HG03342 (cell line): Measurements from ENCODE around the gene RUFY1.
"Not testable (repeated sequence)": the region's sequence is repeated elsewhere in the genome, so short reads cannot be mapped to it uniquely, and the experiment has no call there.

ENCODE experiments used
- ATAC-seq: cut with Tn5 transposase; IDR thresholded peaks from one replicate; pipeline ENCODE4 v1.9.1; 2021; ENCODE audit warnings: mild to moderate bottlenecking, moderate library complexity; ENCODE audit not compliant: unreplicated experiment

Gene RUFY1

DNA sequence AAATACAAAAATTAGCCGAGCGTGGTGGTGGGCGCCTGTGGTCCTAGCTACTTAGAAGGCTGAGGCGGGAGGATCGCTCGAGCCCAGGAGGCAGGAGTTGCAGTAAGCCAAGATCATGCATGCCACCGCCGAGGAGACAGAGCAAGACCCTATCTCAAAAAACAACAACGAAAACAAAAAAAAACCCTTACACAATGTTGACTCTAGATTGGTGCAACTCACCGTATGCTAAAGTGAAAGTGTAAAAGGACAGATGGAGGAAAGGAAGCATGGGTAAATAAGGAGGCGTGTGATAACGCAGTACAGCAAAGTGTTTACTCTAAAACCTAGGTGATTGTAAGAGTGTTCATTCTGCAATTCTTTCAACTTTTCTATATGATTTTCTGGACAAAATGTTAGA, 15.9 kb upstream of the RUFY1 start:
- peak; percentile 53 for ATAC-seq

- ATAC-seq = no peak
These were observed 13.7 kb upstream of the RUFY1 start for GRCh38 chr5:179536676-179537075.

DNA sequence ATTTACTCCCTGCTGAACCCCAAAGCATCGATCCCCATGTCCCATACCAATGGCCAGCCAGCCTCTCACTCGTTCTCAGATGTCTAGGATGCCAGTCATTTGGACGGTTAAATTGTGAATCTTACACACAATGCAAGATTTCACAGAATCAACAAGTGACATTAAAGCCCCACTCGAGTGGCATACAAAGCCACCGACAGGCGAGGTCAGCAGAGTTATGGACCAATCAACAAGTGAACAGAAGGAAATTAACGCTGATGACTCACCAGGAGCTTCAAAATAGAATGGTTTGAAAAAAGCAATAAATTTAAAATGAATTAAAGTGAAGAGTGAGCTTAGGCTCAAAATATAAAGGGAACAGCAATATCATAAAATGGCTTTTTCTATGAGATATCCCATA, 8.2 kb upstream of the RUFY1 start:
- no peak for ATAC-seq

- ATAC-seq = not testable (repeated sequence)
These were observed 7.1 kb upstream of the RUFY1 start for GRCh38 chr5:179543275-179543674.

GRCh38 chr5:179553006-179553405, 2.7 kb downstream of the RUFY1 start:
- ATAC-seq = no peak

- ATAC-seq = no peak
These were observed 3.5 kb downstream of the RUFY1 start for GRCh38 chr5:179553875-179554274.

- no peak for ATAC-seq
These were observed 4.6 kb downstream of the RUFY1 start for GRCh38 chr5:179554981-179555380.

DNA sequence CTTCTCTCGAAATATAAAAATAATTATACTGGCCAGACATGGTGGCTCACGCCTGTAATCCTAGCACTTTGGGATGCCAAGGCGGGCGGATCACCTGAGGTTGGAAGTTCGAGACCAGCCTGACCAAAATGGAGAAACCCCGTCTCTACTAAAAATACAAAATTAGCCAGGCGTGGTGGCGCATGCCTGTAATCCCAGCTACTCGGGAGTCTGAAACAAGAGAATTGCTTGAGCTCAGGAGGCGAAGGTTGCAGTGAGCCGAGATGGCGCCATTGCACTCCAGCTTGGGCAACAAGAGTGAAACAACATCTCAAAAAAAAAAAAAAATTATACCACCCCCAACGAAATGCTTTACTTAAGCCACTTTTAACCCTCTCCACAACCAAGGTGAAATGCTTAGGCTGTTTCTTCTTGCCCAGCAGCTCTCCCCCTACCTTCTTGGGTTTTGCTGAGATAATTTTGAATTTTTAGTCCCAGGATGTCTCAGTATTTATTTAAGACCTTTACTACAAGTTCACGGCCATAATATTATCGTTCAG, 8.0 kb downstream of the RUFY1 start:
- ATAC-seq = not testable (repeated sequence)

- peak; percentile 13 for ATAC-seq
These were observed 8.6 kb downstream of the RUFY1 start for GRCh38 chr5:179558932-179559283.

DNA sequence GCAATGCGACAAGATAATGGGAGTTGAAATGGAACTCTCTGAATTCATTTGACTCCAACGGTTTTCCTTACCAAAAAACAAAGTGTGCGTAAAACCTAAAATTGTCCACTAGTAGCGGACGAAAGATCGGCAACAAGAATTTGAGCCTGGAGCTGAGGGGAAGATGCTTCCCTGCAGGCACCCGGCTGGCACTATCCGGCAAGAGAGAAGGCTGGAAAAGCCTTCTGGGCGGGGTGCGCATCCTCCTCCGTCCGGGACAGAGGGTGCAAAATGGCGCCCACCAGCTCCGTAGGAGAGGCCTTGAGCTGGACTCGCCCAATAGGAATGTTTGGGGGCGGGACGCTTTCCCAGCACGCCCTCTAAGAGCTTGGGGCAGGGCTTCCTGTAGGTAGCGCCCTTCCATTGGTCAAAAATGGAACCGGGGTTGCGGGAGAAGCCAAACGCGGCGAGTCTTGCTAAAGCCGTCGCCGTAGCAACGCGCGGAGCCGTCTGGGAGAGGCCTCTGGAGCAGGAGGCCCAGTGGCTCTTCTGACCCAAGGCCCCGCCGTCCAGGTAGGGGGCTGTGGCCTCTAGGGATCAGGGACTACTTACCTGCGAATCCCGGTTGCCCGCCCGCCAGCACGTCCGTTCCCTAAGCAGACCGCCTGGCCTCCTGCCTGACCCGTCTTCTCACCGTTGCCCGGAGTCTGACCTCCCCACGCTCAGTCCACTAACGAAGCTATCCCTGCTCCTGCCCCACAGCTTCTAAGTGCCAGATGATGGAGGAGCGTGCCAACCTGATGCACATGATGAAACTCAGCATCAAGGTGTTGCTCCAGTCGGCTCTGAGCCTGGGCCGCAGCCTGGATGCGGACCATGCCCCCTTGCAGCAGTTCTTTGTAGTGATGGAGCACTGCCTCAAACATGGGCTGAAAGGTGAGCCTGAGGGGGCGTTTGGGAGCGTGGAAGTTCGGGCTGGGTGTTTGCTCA, 9.2 kb downstream of the RUFY1 start:
- peak; percentile 99 for ATAC-seq

- ATAC-seq = no peak
These were observed 14.2 kb downstream of the RUFY1 start for GRCh38 chr5:179564526-179564925.

- ATAC-seq = no peak
These were observed 18.4 kb downstream of the RUFY1 start for GRCh38 chr5:179568721-179569120.

GRCh38 chr5:179572386-179572785, 22.0 kb downstream of the RUFY1 start:
- ATAC-seq = no peak

DNA sequence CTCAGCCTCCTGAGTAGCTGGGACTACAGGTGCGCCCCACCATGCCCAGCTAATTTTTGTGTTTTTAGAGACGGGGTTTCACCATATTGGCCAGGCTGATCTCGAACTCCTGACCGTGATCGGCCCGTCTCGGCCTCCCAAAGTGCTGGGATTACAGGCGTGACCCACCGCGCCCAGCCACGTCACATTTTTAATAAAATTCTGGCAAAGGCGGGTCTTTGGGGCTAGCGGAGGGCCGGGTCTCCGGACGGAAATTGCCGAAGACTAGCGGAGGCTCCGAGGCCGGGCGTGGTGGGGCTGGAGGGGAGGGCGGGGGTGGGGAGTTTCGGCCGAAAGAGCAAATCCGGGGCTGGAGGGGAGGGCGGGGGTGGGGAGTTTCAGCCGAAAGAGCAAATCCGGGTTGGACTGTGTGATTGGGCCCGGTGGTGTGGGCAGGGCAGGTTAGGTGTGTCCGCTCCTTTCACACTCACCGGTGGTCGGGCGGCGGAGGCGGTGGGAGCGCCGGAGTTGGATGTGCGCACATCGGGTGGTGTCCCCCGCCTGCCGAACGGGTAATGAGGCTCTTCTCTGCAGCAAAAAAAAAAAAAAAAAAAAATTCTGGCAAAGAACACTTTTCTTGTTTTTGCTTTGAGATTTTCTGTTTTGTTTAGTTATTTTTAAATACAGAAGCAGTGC, 27.1 kb downstream of the RUFY1 start:
- no peak for ATAC-seq

- no peak for ATAC-seq
These were observed 35.6 kb downstream of the RUFY1 start for GRCh38 chr5:179585941-179586401.

DNA sequence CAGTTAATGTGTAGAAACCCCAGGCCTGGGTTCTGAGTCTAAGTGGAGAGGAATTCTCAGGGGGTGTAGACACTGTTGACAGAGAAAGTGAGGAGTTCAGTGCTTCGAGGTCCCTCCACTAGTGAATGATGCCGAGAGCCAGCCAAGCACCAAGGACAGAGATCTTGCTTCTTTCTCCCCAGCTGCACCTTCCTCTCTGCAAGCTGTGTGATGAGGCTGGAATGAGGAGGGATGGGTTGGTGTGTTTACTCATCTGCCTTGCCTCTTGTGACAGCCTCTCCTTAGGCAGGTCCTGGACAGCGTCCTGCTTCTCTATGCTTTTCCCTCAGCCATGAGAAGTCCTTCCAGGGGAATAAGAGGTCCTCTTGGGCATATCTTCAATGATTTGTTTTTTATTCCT, 37.8 kb downstream of the RUFY1 start:
- no peak for ATAC-seq

- ATAC-seq = no peak
These were observed 45.6 kb downstream of the RUFY1 start for GRCh38 chr5:179595916-179596315.

GRCh38 chr5:179596421-179596820, 46.1 kb downstream of the RUFY1 start:
- no peak for ATAC-seq

DNA sequence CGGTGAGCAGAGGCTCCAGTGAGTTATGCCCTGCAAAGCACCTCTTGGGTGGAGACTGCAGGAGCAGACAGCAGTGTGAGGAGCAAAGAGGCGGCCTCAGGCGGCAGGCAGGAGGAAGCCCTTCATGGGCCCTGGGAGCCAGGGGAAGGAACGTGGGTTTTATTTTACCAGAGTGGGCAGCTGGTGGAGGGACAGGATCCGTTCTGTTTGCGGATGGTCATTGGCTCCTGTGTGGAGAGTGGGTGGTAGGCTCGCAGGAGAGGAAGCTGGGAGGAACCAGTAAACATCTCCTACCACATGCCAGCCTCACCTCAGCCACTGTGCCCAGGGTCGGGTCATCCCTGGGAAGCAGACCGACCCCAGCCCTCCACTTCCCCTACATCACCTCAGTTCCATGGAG, 48.7 kb downstream of the RUFY1 start:
- no peak for ATAC-seq

DNA sequence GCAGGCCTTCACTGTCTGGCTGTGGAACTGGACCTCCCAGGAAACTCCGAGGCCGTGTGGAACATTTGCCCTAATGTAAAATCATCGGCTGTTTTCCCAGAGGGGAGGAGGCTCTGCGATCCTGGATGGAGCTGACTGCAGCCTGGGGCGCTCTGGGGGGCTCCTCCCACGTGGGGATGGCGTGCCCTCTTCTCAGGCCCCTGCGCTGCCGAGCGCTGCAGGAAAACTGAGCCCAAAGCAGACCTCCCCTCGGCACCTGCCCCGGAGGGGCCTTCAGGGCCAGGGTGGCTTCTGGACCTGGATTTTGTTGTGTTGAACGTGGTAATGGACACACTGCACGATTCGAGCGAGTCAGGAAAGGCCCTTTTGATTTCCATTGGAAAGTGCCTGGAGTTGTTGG, 49.2 kb downstream of the RUFY1 start:
- no peak for ATAC-seq

DNA sequence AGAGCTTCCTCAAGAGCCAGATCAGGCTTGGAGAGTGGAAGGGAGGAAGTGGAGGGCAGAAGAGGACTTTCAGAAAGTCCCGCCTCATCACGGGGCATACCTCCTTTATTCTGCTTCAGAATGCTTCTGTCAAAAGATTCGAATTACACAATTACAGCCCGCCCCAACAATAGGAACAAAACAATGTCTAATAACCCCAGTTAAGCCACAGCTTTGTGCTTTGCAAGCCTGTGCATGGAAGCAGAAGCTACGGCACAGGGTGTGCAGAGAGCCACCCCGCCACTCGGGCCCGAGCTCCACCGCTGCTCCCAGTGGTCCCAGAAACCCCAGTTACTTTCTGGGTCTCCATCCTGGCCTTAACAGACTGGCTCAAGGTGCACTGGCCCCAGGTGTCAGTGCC, 49.6 kb downstream of the RUFY1 start:
- no peak for ATAC-seq
